ENCODE data around the gene PNPO. TPM values are rescaled to one million over a fixed set of nuclear protein-coding genes. Genes with fewer than 3 reads are reported as not detected.

PNPO gene
- total RNA-seq, 1 donor from 2014 or later, result 9.1 TPM

- H3K9ac ChIP-seq, result no peak overlapping the region
- no peak for DNase-seq (ENCODE audit: low spot score)
- H3K27me3 Mint-ChIP-seq (ENCODE audit: insufficient read depth, low read depth), result peaks cover 2% of the 10 kb centered on the region
These were observed 26.4 kb downstream of the PNPO start for GRCh38 chr17:47967607-47968252.

GRCh38 chr17:47968836-47969235 lies 27.5 kb downstream of the PNPO start:
- H3K27ac Mint-ChIP-seq, result no peak overlapping the region
- no peak overlapping the region for H3K4me3 Mint-ChIP-seq
- no peaks in the 10 kb centered on the region for H3K9me3 Mint-ChIP-seq

More at GRCh38 chr17:47967607-47968252, 26.4 kb downstream of the PNPO start:
- Histone ChIP-seq H3K4me3 (no peak overlapping the region), H3K27ac (no peak overlapping the region), H3F3A (ENCODE audit: low read depth) (peaks cover 8% of the 10 kb centered on the region), H3K36me3 (no peaks in the 10 kb centered on the region), H3K4me1 (peaks cover 13% of the 10 kb centered on the region), H3K27me3 (no peaks in the 10 kb centered on the region), H3K9me3 (ENCODE audit: low read depth) (no peaks in the 10 kb centered on the region), H4K20me1 (ENCODE audit: low read depth) (no peaks in the 10 kb centered on the region), H2AFZ (replicated peaks) (no peak overlapping the region), H3K79me2 (ENCODE audit: low read depth) (peaks cover 15% of the 10 kb centered on the region), H3K4me2 (no peak overlapping the region)
- TF ChIP-seq EZH2phosphoT487 (IDR thresholded peaks at IDR 0.05) (no peak), CTCF (IDR thresholded peaks at IDR 0.05) (no peak), EZH2 (IDR thresholded peaks at IDR 0.05) (no peak)
- no peak overlapping the region for H3K4me3 Mint-ChIP-seq
- no peaks in the 10 kb centered on the region for H3K36me3 Mint-ChIP-seq
- peaks cover 19% of the 10 kb centered on the region for H3K4me1 Mint-ChIP-seq
- no peak overlapping the region for H3K27ac Mint-ChIP-seq
- no peaks in the 10 kb centered on the region for H3K9me3 Mint-ChIP-seq

GRCh38 chr17:47969930-47970724 lies 28.8 kb downstream of the PNPO start:
- Histone ChIP-seq H2AFZ (replicated peaks) (peak overlapping the region; percentile 97), H3K79me2 (ENCODE audit: low read depth) (peaks cover 15% of the 10 kb centered on the region), H3F3A (ENCODE audit: low read depth) (peaks cover 8% of the 10 kb centered on the region), H3K27ac (no peak overlapping the region), H3K36me3 (no peaks in the 10 kb centered on the region), H3K4me3 (no peak overlapping the region), H3K9ac (no peak overlapping the region), H3K9me3 (ENCODE audit: low read depth) (no peaks in the 10 kb centered on the region), H3K4me2 (peak overlapping the region; percentile 62), H4K20me1 (ENCODE audit: low read depth) (no peaks in the 10 kb centered on the region), H3K4me1 (peaks cover 13% of the 10 kb centered on the region), H3K27me3 (no peaks in the 10 kb centered on the region)
- Mint-ChIP-seq H3K27ac (peak overlapping the region; percentile 1), H3K4me1 (peaks cover 19% of the 10 kb centered on the region), H3K4me3 (peak overlapping the region; percentile 93), H3K9me3 (no peaks in the 10 kb centered on the region), H3K36me3 (peaks cover 9% of the 10 kb centered on the region), H3K27me3 (ENCODE audit: insufficient read depth, low read depth) (peaks cover 5% of the 10 kb centered on the region)
- TF ChIP-seq EZH2 (IDR thresholded peaks at IDR 0.05), result no peak
- no peak for TF ChIP-seq CTCF (IDR thresholded peaks at IDR 0.05)
- no peak for TF ChIP-seq EZH2phosphoT487 (IDR thresholded peaks at IDR 0.05)
- no peak for DNase-seq (ENCODE audit: low spot score)

More at GRCh38 chr17:47968836-47969235, 27.5 kb downstream of the PNPO start:
- Histone ChIP-seq H3K4me1 (peaks cover 13% of the 10 kb centered on the region), H4K20me1 (ENCODE audit: low read depth) (no peaks in the 10 kb centered on the region), H3K36me3 (no peaks in the 10 kb centered on the region), H2AFZ (replicated peaks) (no peak overlapping the region), H3K27ac (no peak overlapping the region), H3K9me3 (ENCODE audit: low read depth) (no peaks in the 10 kb centered on the region), H3K9ac (no peak overlapping the region), H3K4me3 (no peak overlapping the region), H3F3A (ENCODE audit: low read depth) (peaks cover 8% of the 10 kb centered on the region), H3K27me3 (no peaks in the 10 kb centered on the region), H3K4me2 (no peak overlapping the region), H3K79me2 (ENCODE audit: low read depth) (peaks cover 15% of the 10 kb centered on the region)
- no peak for DNase-seq (ENCODE audit: low spot score)
- no peak for TF ChIP-seq EZH2 (IDR thresholded peaks at IDR 0.05)
- TF ChIP-seq CTCF (IDR thresholded peaks at IDR 0.05), result no peak
- no peak for TF ChIP-seq EZH2phosphoT487 (IDR thresholded peaks at IDR 0.05)
- peaks cover 3% of the 10 kb centered on the region for H3K27me3 Mint-ChIP-seq (ENCODE audit: insufficient read depth, low read depth)
- peaks cover 19% of the 10 kb centered on the region for H3K4me1 Mint-ChIP-seq
- H3K36me3 Mint-ChIP-seq, result peaks cover 2% of the 10 kb centered on the region
